HG03095 (cell line): ENCODE results near the gene SLC5A5.
"Not testable (repeated sequence)": the region's sequence is repeated elsewhere in the genome, so short reads cannot be mapped to it uniquely, and the experiment has no call there.

ENCODE experiments used
- ATAC-seq: cut with Tn5 transposase; IDR thresholded peaks from one replicate; pipeline ENCODE4 v1.9.1; 2021; ENCODE audit warnings: moderate library complexity; ENCODE audit not compliant: unreplicated experiment

SLC5A5 gene

GRCh38 chr19:17918151-17918550 lies 46.4 kb downstream of the SLC5A5 start:
- not testable (repeated sequence) for ATAC-seq

DNA sequence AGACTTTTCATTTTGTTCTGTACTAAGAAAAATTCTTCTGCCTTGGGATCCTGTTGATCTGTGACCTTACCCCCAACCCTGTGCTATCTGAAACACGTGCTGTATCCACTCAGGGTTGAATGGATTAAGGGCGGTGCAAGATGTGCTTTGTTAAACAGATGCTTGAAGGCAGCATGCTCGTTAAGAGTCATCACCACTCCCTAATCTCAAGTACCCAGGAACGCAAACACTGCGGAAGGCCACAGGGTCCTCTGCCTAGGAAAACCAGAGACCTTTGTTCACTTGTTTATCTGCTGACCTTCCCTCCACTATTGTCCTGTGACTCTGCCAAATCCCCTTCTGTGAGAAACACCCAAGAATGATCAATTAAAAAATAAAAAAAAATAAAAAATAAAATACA lies 47.4 kb downstream of the SLC5A5 start:
- ATAC-seq = not testable (repeated sequence)

- ATAC-seq = no peak
Measured at GRCh38 chr19:17920527-17920926, 48.8 kb downstream of the SLC5A5 start.

- no peak for ATAC-seq
Measured at GRCh38 chr19:17922138-17922537, 50.4 kb downstream of the SLC5A5 start.

DNA sequence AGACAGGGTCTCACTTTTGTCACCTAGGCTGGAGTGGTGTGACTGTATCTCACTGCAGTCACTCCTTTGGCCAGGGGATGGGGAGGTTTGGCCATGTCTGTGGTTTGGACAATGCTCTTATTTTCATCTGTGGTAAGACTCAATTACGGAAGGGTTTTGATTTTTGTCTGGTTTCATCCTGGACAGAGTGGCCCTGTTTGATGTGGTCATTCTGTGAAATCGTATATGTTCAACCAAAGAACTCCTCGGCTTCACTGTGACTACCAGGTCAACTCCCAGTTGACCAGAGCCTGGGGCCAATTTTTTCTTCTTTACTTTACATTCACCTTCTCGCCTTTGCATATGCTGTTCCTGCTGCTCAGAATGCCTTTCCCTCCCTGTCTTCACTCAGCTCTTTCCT lies 54.3 kb downstream of the SLC5A5 start:
- no peak for ATAC-seq

DNA sequence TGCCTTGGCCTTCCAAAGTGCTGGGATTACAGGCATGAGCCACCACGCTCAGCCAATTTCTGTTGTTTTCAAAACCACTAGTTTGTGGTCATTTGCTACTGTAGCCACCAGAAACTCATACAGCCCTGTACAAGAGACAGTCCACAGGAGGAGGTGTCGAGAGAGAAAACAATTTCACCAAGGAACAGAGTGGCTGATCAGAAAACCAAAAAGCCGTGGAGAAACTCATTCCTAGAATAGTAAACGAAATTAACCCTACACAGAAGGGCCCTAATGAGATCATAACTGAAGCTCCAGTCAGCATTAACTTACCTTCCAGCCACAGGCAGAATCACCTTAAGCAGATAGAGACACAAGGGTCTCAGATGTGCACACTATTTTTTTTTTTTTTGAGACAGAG lies 57.3 kb downstream of the SLC5A5 start:
- no peak for ATAC-seq

- ATAC-seq = no peak
Measured at GRCh38 chr19:17931532-17932191, 59.9 kb downstream of the SLC5A5 start.

DNA sequence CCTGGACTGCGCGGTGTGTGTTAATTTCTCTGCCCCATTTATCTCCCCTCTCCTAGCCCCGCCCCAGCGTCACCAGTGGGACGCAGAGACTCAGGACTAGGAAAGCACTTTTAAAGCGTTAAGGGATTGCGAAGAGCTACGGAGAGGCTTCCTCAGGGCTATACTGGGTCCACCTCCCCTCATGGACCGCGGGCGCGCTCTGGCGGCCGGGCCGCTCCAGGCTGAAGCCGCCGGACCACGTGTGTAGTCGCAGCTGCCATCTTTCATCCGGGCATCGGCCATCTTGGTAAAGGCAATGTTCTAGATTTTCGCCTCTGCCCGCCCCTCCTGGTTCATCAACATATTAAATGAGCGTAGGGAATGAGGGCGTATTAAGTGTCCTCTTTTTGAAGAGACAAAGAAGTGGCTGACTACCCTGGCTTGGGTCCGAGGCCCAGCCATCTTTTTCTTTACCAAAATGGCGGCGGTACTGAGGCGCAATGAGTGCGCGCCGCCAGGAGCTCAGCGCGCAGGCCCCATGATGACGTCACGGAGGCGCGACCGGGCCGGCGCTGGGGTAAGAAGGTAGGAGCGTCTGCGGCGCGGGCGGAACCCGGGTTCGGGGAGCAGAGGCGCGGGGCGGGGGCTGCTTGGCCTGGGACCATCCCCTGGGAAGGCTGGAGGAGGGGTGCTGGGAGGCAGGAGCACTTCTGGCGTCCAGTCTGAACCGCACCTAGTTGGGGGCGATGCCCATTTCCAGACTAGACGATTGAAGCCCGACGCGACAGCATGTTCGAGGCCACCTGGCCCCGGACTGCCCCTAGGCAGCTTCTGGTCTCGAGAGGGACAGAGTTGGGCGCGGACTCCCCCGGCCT lies 61.0 kb downstream of the SLC5A5 start, which contains the start of gene CCDC124:
CCDC124 (plus strand) TSS at position 531 of the 854 bp plus-strand sequence. CDS start 3,406 bp downstream, outside the sequence.
- ATAC-seq = peak; percentile 67

DNA sequence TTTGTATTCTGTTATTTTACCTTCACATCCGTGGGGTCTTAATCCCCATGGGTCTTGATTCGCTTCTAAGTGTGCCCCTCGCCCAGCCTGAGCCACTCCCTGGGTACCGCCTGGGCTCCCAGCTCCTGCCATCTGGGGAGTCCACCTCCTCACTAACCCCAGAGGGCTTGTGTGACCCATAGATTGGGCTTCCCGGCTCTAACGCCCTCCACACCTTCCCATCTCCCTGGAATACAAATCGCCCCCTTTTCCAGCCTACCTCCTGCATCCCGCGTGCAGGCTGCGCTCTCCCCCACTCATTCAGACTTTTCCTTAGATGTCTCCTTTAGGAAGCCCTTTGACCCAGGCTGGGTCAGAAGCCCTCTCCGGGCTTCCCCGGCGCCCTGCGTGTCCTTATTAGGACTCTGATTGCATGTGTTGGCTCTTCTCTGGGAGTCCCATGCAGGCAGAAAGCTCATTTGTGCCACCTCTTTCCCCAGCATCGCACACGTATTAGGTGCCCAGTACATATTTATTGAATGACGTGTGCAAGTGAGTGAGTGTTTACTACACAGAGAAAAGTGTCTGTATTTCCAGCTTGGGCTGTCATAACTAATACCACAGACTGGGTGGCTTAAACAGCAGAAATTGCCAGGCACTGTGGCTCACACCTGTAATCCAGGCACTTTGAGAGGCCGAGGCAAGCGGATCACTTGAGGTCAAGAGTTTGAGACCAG lies 61.8 kb downstream of the SLC5A5 start:
- ATAC-seq = no peak

DNA sequence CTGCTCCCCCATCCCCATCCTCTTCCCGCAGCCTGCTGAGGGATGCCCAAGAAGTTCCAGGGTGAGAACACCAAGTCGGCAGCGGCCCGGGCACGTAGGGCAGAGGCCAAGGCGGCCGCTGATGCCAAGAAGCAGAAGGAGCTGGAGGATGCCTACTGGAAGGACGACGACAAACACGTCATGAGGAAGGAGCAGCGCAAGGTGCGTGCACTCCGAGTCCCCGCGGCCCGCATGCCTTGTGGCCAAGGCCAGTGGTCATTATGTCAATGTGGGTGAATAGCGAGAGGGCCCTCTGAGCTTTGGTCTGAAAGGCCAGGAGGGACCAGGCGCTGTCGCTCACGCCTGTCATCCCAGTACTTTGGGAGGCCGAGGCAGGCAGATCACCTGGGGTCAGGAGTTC lies 64.6 kb downstream of the SLC5A5 start:
- ATAC-seq = no peak

DNA sequence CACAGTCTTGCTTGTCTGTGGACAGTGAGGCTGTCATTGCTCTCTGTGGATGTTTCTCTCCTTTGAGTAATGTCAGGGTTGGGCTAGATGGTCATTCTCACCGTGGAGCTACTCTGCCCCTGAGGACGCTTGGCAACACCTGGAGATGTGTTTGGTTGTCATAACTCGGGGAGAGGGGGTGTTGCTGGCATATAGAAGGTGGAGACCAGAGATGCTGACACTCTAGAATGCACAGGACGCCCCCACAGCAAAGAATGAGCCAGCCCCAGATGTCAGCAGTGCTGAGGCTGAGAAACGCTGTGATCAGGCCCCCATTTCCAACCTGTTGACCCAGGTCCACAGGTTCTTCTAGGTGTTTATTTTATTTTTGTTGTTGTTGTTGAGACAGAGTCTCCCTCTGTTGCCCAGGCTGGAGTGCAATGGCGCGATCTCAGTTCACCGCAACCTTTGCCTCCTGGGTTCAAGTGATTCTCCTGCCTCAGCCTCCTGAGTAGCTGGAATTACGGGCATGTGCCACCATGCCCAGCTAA lies 65.7 kb downstream of the SLC5A5 start:
- ATAC-seq = no peak

DNA sequence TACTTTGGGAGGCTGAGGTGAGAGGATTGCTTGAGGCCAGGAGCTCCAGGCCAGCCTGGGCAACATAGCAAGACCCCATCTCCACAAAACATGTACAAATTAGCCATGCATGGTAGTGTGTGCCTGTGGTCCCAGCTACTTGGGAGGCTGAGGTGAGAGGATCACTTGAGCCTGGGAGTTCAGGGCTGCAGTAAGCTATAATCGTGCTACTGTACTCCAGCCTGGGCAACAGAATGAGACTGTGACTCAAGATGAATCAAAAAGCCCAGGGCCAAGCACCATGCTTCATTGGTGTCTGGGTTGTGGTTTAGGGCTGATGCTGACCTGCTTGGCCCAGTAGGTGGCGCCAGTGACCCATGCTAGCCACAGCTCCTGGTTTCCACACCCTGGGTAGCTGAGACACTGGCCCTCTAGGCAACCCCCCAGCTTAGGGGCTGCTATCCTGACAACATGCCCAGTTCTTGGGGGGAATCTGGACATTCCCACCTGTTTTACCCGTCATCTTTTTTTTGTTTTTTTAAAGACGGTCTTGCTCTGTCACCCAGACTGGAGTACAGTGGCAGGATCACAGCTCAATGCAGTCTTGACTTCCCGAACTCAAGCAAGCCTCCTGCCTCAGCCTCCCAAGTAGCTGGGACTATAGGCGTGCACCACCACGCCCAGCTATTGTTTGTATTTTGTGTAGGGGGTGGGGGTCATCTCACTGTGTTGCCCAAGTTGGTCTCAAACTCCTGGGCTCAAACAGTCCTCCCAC lies 66.5 kb downstream of the SLC5A5 start:
- ATAC-seq = no peak

GRCh38 chr19:17942181-17942580 lies 70.4 kb downstream of the SLC5A5 start:
- no peak for ATAC-seq

- ATAC-seq = no peak
Measured at GRCh38 chr19:17942582-17943273, 71.0 kb downstream of the SLC5A5 start.

GRCh38 chr19:17943274-17944221 lies 71.8 kb downstream of the SLC5A5 start:
- ATAC-seq = no peak

DNA sequence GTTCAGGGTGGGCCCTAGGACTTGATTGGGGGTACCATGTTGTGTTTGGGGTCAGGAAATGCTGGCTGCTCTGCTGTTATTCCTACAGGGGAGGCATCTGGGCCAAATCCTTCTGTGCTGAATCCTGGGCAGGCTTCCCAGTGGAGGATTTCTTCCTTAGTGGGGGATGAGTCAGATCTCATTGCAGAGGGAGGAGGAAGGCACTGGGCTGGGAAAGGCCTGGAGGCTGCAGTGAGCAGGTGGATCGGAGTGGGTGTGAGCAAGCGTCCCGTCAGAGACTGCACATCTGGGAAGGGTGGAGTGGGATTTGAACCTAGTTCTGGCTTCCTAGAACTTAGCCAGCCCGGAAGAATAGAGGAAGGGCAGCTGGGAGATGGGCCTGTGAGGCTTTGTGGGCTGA lies 72.6 kb downstream of the SLC5A5 start:
- no peak for ATAC-seq
